Right atrium auricular region (tissue), 2 donors: ENCODE data around the gene PTHLH. TPM values are rescaled to one million over a fixed set of nuclear protein-coding genes. Genes with fewer than 3 reads are reported as not detected.

Experiments
- DNase-seq: peaks from one replicate; pipeline ENCODE4 v3.0.0-alpha.2; 2019; ENCODE audit warnings: low spot score
- H3K27ac ChIP-seq, 2 donors: fragments of 200-600 bp; sonication (generic); 1 replicate in 1 of 2; 2 replicates in 1 of 2; pipeline ENCODE4 v1.5.1; 2016 to 2019
- H3K27me3 ChIP-seq, 2 donors: fragments of 200-600 bp; sonication (generic); one replicate each; pipeline versions ENCODE4 v1.5.1 to v1.6.0; 2017 to 2019
- H3K36me3 ChIP-seq: fragments of 200-600 bp; sonication (generic); one replicate; pipeline ENCODE4 v1.5.1; 2016
- H3K4me1 ChIP-seq, 2 donors: fragments of 200-600 bp; sonication (generic); one replicate each; pipeline versions ENCODE4 v1.5.1 to v1.6.0; 2017 to 2019
- H3K4me3 ChIP-seq, 2 donors: fragments of 200-600 bp; sonication (generic); 1 replicate in 1 of 2; 2 replicates in 1 of 2; pipeline ENCODE4 v1.5.1; 2017 to 2019; ENCODE audit warnings: mild to moderate bottlenecking in 1 of 2, moderate library complexity in 1 of 2
- H3K9me3 ChIP-seq, 2 donors: fragments of 200-600 bp; sonication (generic); one replicate each; pipeline ENCODE4 v1.5.1; 2019
- total RNA-seq, 2 donors: library from RNA; depleted of rRNA; stranded (reverse); fragments of >200 nt; gene quantifications; one replicate each; pipeline ENCODE4 v1.1.0, GENCODE V29; 2016
- TF ChIP-seq, protein P1 (sequence below), 2 donors: fragments of 200-600 bp; sonication (generic); IDR thresholded peaks; one replicate each; pipeline ENCODE4 v1.5.1; 2019; ENCODE audit warnings: antibody characterized with exemption in 2 of 2

The PTHLH gene
- total RNA-seq, 2 donors from 2014 or later: 0.63 to 67.6 TPM

DNA sequence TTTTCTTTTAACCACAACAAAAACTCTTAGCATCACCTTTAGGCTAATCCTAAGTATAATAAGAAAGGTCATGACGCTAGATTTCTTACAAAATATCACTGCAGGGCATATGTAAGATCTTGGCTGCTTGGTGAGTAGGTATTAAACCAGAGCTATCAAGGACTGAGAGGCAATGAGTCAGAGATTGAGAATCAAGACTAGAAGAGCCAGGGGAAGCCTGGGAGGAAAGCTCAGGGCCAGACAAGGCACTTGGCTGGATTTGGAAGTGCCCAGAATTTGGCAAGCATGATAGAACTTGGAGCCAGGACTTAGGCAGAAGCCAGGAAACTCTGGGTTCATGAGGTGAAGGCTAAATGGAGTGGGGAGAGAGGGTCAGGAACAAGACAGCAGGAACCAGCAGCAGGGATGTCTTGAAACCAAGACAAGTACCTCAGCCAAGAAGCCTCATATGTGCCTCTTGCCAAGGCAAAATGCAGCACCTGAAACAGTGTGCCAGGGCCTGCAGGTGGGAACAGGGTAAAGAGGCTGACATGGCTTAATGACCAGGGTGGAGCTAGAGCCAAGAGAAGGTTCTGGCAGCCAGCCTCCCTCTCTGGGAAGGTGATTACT, 49.9 kb downstream of the PTHLH start:
- H3K27me3 ChIP-seq: no peaks in the 10 kb centered on the region
- H3K9me3 ChIP-seq: no peaks in the 10 kb centered on the region
- H3K4me1 ChIP-seq: peaks cover 0 to 5% of the 10 kb centered on the region in 2 donors
- H3K4me3 ChIP-seq: no peak overlapping the region
- no peak overlapping the region for H3K27ac ChIP-seq
- DNase-seq: no peak
- TF ChIP-seq, protein P1, sequence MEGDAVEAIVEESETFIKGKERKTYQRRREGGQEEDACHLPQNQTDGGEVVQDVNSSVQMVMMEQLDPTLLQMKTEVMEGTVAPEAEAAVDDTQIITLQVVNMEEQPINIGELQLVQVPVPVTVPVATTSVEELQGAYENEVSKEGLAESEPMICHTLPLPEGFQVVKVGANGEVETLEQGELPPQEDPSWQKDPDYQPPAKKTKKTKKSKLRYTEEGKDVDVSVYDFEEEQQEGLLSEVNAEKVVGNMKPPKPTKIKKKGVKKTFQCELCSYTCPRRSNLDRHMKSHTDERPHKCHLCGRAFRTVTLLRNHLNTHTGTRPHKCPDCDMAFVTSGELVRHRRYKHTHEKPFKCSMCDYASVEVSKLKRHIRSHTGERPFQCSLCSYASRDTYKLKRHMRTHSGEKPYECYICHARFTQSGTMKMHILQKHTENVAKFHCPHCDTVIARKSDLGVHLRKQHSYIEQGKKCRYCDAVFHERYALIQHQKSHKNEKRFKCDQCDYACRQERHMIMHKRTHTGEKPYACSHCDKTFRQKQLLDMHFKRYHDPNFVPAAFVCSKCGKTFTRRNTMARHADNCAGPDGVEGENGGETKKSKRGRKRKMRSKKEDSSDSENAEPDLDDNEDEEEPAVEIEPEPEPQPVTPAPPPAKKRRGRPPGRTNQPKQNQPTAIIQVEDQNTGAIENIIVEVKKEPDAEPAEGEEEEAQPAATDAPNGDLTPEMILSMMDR (IDR thresholded peaks at IDR 0.05): no peak
- H3K36me3 ChIP-seq: no peaks in the 10 kb centered on the region

DNA sequence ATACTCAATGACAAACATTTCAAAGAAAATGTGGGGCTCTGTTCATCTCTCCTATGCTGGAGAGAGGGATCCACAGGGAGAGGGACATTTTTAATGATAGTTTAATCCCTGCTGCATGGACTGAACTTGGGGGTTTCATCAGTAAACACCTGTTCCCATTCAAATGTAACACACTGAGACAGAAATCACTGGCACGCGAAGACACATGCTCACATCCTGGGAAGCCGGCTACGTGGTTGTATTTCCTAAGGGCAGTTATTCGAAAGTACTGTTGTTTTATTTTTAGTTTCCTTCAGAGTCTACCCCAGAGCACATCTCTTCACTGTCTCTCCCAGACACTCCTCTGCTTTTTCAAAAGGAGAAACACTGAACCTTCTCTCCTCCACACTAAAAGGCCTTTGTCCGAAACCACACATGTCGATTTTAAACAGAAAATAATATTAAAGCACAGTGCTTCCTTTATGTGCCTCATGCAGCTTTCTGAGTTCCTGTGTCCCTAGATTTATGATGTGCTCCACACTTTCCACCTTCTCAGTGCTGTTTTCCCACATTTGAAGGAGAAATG, 52.8 kb downstream of the PTHLH start:
- H3K4me1 ChIP-seq: peaks cover 0 to 5% of the 10 kb centered on the region in 2 donors
- H3K36me3 ChIP-seq: no peaks in the 10 kb centered on the region
- TF ChIP-seq, protein P1 (IDR thresholded peaks at IDR 0.05): no peak
- H3K27ac ChIP-seq: no peak overlapping the region
- no peak overlapping the region for H3K4me3 ChIP-seq
- no peak for DNase-seq
- H3K27me3 ChIP-seq: no peaks in the 10 kb centered on the region
- no peaks in the 10 kb centered on the region for H3K9me3 ChIP-seq

DNA sequence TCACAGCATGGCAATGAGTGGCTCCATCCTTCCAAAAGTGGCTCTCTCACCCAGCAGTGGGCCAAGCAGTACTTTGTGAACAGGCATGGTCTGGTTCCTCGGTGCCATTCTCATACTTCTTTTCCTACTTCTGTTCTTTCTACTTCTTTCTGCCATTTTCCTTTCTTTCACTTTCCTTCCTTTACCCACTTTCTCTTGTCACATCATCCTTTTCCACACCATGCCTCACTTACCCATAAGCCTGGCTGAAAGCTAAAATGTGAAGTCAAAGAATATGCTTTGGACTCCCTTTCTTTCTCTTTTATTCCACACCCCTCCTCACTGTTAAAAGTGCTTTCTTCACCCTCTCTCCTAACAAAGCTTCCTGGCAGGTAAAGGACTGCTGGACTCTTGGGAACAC, 57.0 kb downstream of the PTHLH start:
- Histone ChIP-seq H3K4me3 (no peak overlapping the region), H3K9me3 (no peaks in the 10 kb centered on the region), H3K36me3 (no peaks in the 10 kb centered on the region), H3K4me1 (no peaks in the 10 kb centered on the region), H3K27me3 (no peaks in the 10 kb centered on the region), H3K27ac (no peak overlapping the region)
- TF ChIP-seq, protein P1 (IDR thresholded peaks at IDR 0.05): no peak
- DNase-seq: no peak

DNA sequence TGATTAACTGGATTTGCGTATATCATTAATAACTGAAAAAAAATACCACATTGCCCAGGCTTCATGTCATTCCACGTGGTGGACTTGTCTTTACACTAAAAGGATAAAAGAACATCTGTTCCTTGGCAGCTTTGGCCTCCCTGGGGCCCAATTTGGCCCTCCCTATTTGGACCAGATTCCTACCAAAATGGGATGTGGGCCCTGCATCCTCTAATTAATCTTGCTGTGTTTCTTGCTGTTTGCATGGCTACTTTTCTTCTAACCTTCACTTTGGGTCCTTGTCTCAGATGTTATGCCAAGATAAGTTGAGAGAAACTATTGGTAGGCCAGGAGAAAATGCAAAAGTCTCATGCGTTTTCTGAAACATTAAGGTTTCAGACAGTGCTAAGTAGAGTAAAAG, 57.5 kb downstream of the PTHLH start:
- H3K36me3 ChIP-seq: no peaks in the 10 kb centered on the region
- DNase-seq: no peak
- H3K27me3 ChIP-seq: no peaks in the 10 kb centered on the region
- H3K4me3 ChIP-seq: no peak overlapping the region
- no peaks in the 10 kb centered on the region for H3K4me1 ChIP-seq
- no peaks in the 10 kb centered on the region for H3K9me3 ChIP-seq
- H3K27ac ChIP-seq: no peak overlapping the region
- TF ChIP-seq, protein P1 (IDR thresholded peaks at IDR 0.05): no peak

DNA sequence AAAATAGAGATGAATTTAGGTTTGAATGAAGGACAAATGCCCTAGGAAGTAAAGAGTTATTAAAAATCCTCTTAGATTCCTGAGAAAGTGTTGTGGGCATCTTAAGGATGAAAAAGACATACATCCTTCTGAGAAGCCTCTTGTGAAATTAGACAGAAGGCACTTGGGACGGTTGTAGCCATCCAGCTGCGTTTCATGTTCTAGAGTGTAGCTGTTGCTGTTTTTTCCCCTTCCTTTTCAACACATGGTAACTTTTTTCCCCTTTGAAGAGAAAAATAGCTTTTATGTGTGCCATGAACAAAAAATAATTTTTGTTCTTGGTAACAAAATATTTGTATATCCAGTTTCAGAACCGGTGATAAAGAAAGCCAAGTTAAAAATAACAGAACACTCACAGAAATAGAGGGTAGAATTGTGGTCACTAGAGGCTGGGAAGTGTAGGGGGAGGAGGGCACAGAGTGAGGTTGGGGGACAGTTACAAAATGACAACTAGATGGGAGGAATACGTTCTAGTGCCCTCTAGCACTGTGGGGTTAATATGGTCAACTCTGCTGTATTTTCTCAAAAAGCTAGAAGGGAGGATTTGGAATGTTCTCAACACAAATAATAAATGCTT, 58.4 kb downstream of the PTHLH start:
- DNase-seq: no peak
- TF ChIP-seq, protein P1 (IDR thresholded peaks at IDR 0.05): no peak
- H3K9me3 ChIP-seq: no peaks in the 10 kb centered on the region

More for the DNA sequence above, 58.4 kb downstream of the PTHLH start:
- Histone ChIP-seq H3K27ac (no peak overlapping the region), H3K4me1 (no peaks in the 10 kb centered on the region), H3K4me3 (no peak overlapping the region), H3K36me3 (no peaks in the 10 kb centered on the region), H3K27me3 (no peaks in the 10 kb centered on the region)
